HG03354 (cell line): ENCODE measurements around the gene FOXJ2.

Experiments
- ATAC-seq: cut with Tn5 transposase; IDR thresholded peaks from one replicate; pipeline ENCODE4 v1.9.1; 2021; ENCODE audit warnings: mild to moderate bottlenecking; ENCODE audit not compliant: unreplicated experiment, poor library complexity, severe bottlenecking

The FOXJ2 gene

DNA sequence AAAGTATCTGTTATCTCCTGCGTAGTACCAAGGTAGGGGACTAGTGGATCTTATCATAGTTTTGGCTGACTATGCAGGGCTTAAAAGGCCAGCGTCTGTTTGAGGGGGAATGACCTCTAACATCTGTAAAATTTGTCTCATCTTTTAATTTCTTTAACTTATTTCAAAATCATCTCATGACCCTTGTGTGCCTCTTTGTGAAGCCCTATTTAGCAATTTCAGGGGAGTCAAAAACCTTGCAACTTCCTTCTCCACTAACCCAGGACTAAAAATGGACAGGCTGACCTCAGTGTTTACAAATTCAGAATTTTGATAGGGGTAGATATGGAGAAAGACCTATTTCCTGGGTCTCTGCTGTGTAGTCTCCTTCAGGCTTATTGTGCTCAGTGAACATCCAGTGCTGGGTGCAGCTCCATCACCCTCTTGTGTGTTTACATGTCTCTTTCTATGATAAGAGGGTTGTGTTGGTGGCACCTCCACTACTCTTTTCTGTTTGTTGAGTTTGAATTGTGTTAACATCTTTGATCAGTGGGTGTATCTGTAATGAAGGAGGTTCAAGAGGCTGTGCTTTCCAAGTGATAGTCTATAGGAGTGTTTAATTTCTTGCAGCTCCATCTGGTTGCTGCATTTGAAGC lies 63.9 kb downstream of the FOXJ2 start:
- ATAC-seq: no peak

DNA sequence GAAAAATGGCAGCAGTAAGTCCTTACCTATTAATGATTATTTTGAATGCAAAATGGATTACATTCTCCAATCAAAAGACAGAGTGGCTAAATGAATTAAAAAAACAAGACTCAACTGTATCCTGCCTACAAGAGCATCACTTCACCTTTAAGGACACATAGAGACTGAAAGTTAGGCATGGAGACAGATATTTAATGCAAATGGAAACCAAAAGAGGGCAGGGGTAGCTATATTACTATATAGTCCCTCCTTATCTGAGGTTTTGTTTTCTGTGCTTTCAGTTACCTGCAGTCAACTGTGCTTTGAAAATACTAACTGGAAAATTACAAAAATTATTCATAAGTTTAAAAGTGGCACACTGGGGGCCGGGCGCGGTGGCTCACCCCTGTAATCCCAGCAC lies 66.7 kb downstream of the FOXJ2 start:
- ATAC-seq: no peak
